HCT116 (cell line): Measurements from ENCODE around the gene CNPY4. TPM values are rescaled to one million over a fixed set of nuclear protein-coding genes. Genes with fewer than 3 reads are reported as not detected.

Source experiments
- ATAC-seq: fragments of 200-7000 bp; cut with Tn5 transposase; 2 replicates; pipeline ENCODE4 v1.9.1; 2020; ENCODE audit warnings: mild to moderate bottlenecking, moderate library complexity
- BruUV-seq: library from RNA; stranded (reverse); fragments of 400-500 nt; replicated peaks from 2 replicates; lab custom pipeline; 2021; lab: Mats Ljungman, UMichigan
- CTCF ChIA-PET: fragments of 300-600 bp; sonication (Branson Sonifier 250); formaldehyde crosslinking; loops from one replicate; lab custom pipeline; 2021; ENCODE audit warnings: antibody characterized with exemption; lab: Charles Lee
- POLR2A ChIA-PET: fragments of 300-600, 350-600 bp; sonication (Branson Sonifier 250); formaldehyde crosslinking; loops from one replicate; lab custom pipeline; 2021; ENCODE audit warnings: antibody characterized with exemption; lab: Charles Lee
- RAD21 ChIA-PET, 2 experiments: fragments of 300-600 bp; sonication (Branson Sonifier 250); formaldehyde crosslinking; loops; one replicate each; lab custom pipeline; 2023; ENCODE audit warnings: low total read pairs in 2 of 2; ENCODE audit not compliant: uncharacterized antibody in 2 of 2, unreplicated experiment in 2 of 2, low non-redundant PET in 1 of 2; lab: Charles Lee
- DNase-seq: peaks from one replicate; pipeline ENCODE4 v3.0.0-alpha.2; 2010; ENCODE audit warnings: low read depth, low spot score
- H2AFZ ChIP-seq: fragments of 200-600 bp; shearing (Covaris generic), sonication (generic); 2 replicates; pipeline ENCODE4 v1.6.1; 2017; ENCODE audit warnings: low read depth, mixed run types, mixed read lengths, antibody characterized with exemption, low read length; ENCODE audit not compliant: poor library complexity, severe bottlenecking
- H3K27ac ChIP-seq: 2 replicates; pipeline ENCODE4 v1.5.1; 2012; ENCODE audit warnings: low read depth, low read length
- H3K27me3 ChIP-seq: fragments of 200-600 bp; sonication (generic); 2 replicates; pipeline ENCODE4 v1.6.1; 2016; ENCODE audit warnings: mixed run types, low read length, mixed read lengths; ENCODE audit not compliant: insufficient read depth
- H3K36me3 ChIP-seq, 2 experiments: fragments of 200-500 bp in 1 of 2; fragments of 200-600 bp in 1 of 2; sonication (Bioruptor generic) in 1 of 2; sonication (generic) in 1 of 2; 2 replicates each; pipeline versions ENCODE4 v1.5.1 to v1.6.1; 2014 to 2016; ENCODE audit warnings: low read length in 2 of 2, inconsistent platforms in 1 of 2, mixed read lengths in 1 of 2, mixed run types in 1 of 2; ENCODE audit not compliant: insufficient read depth in 2 of 2, control insufficient read depth in 1 of 2
- H3K4me1 ChIP-seq, 2 experiments: fragments of 200-600 bp in 1 of 2; sonication (generic) in 1 of 2; 2 replicates each; pipeline versions ENCODE4 v1.5.1 to v1.6.1; 2012 to 2017; ENCODE audit warnings: low read length in 2 of 2, inconsistent platforms in 1 of 2, mild to moderate bottlenecking in 1 of 2, mixed read lengths in 1 of 2, mixed run types in 1 of 2, moderate library complexity in 1 of 2; ENCODE audit not compliant: insufficient read depth in 2 of 2, control insufficient read depth in 1 of 2
- H3K4me2 ChIP-seq: fragments of 200-600 bp; sonication (generic); 2 replicates; pipeline ENCODE4 v1.6.1; 2017; ENCODE audit warnings: mixed run types, low read length, mixed read lengths
- H3K4me3 ChIP-seq, 2 experiments: fragments of 200-600 bp in 1 of 2; sonication (generic) in 1 of 2; replicated peaks in 1 of 2; 2 replicates each; pipeline ENCODE4 v1.5.1; 2011 to 2016; ENCODE audit warnings: low read length in 2 of 2, control low read depth in 1 of 2, low read depth in 1 of 2, mild to moderate bottlenecking in 1 of 2, mixed read lengths in 1 of 2, mixed run types in 1 of 2
- H3K79me2 ChIP-seq: fragments of 200-600 bp; sonication (generic); 2 replicates; pipeline ENCODE4 v1.6.1; 2017; ENCODE audit warnings: mild to moderate bottlenecking, mixed run types, low read length, moderate library complexity, mixed read lengths; ENCODE audit not compliant: insufficient read depth
- H3K9ac ChIP-seq: fragments of 200-600 bp; sonication (generic); 2 replicates; pipeline ENCODE4 v1.6.1; 2016; ENCODE audit warnings: low read length, mixed read lengths
- H3K9me2 ChIP-seq: fragments of 200-600 bp; sonication (generic), shearing (Covaris generic); 2 replicates; pipeline ENCODE4 v1.6.1; 2017; ENCODE audit warnings: mixed run types, mild to moderate bottlenecking, moderate library complexity; ENCODE audit not compliant: insufficient read depth
- H3K9me3 ChIP-seq, 2 experiments: fragments of 200-500 bp in 1 of 2; fragments of 200-600 bp in 1 of 2; sonication (Bioruptor generic) in 1 of 2; sonication (generic) in 1 of 2; 2 replicates each; pipeline ENCODE4 v1.6.1; 2014 to 2017; ENCODE audit warnings: low read length in 2 of 2, mixed read lengths in 2 of 2, inconsistent platforms in 1 of 2, low read depth in 1 of 2, mild to moderate bottlenecking in 1 of 2, mixed run types in 1 of 2, moderate library complexity in 1 of 2; ENCODE audit not compliant: control insufficient read depth in 1 of 2, insufficient read depth in 1 of 2
- H4K20me1 ChIP-seq: fragments of 200-600 bp; sonication (generic), shearing (Covaris generic); 2 replicates; pipeline ENCODE4 v1.6.1; 2017; ENCODE audit warnings: mixed run types, mild to moderate bottlenecking, moderate library complexity; ENCODE audit not compliant: insufficient read depth
- JUND ChIP-seq: IDR thresholded peaks from 2 replicates; pipeline ENCODE4 v1.6.1; 2012
- SRF ChIP-seq: IDR thresholded peaks from 2 replicates; pipeline ENCODE4 v1.6.1; 2012; ENCODE audit warnings: low read depth
- ZNF274 ChIP-seq: fragments of 200-500 bp; sonication (Bioruptor generic); IDR thresholded peaks from 2 replicates; pipeline ENCODE4 v1.6.1; 2014; ENCODE audit warnings: mild to moderate bottlenecking, low read depth, low read length, inconsistent platforms
- intact Hi-C: fragments of 100-400 bp; cut with micrococcal nuclease; formaldehyde crosslinking; loops from 2 replicates; pipeline ENCODE4 v1.10.0; 2022
- total RNA-seq: library from RNA; stranded (reverse); gene quantifications from one replicate; pipeline ENCODE4 v1.2.1, GENCODE V29; 2021; ENCODE audit not compliant: unreplicated experiment
- TF ChIP-seq, protein P1 (sequence below): IDR thresholded peaks from 2 replicates; pipeline ENCODE4 v1.6.1; 2012; ENCODE audit warnings: low read depth

Gene CNPY4
- total RNA-seq, 1 experiment from 2014 or later, result 2.6 TPM

GRCh38 chr7:100169147-100169850, 49.9 kb downstream of the CNPY4 start:
- Histone ChIP-seq H3K9me2 (no peaks in the 10 kb centered on the region), H3K9ac (no peak overlapping the region), H2AFZ (no peak overlapping the region), H3K27ac (no peak overlapping the region), H3K27me3 (no peaks in the 10 kb centered on the region), H3K4me1 (peaks cover 0 to 6% of the 10 kb centered on the region in 2 experiments; a peak in 1 of 4 replicates), H3K4me2 (no peak overlapping the region), H3K79me2 (no peaks in the 10 kb centered on the region)
- no peak for ATAC-seq
- ChIA-PET CTCF (no interaction called here), RAD21 (no interaction called here), POLR2A (no interaction called here)
- intact Hi-C loops, result no loop called here
- DNase-seq, result no peak
- TF ChIP-seq, protein P1, sequence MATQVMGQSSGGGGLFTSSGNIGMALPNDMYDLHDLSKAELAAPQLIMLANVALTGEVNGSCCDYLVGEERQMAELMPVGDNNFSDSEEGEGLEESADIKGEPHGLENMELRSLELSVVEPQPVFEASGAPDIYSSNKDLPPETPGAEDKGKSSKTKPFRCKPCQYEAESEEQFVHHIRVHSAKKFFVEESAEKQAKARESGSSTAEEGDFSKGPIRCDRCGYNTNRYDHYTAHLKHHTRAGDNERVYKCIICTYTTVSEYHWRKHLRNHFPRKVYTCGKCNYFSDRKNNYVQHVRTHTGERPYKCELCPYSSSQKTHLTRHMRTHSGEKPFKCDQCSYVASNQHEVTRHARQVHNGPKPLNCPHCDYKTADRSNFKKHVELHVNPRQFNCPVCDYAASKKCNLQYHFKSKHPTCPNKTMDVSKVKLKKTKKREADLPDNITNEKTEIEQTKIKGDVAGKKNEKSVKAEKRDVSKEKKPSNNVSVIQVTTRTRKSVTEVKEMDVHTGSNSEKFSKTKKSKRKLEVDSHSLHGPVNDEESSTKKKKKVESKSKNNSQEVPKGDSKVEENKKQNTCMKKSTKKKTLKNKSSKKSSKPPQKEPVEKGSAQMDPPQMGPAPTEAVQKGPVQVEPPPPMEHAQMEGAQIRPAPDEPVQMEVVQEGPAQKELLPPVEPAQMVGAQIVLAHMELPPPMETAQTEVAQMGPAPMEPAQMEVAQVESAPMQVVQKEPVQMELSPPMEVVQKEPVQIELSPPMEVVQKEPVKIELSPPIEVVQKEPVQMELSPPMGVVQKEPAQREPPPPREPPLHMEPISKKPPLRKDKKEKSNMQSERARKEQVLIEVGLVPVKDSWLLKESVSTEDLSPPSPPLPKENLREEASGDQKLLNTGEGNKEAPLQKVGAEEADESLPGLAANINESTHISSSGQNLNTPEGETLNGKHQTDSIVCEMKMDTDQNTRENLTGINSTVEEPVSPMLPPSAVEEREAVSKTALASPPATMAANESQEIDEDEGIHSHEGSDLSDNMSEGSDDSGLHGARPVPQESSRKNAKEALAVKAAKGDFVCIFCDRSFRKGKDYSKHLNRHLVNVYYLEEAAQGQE, result no peak
- TF ChIP-seq ZNF274 (no peak), JUND (no peak), SRF (no peak)
- TF ChIP-seq, all 23 proteins: peak for 0
- H3K36me3 ChIP-seq, result no peaks in the 10 kb centered on the region
- H3K4me3 ChIP-seq, result no peak overlapping the region
- BruUV-seq, result no TSS peak
- no peaks in the 10 kb centered on the region for H4K20me1 ChIP-seq
- H3K9me3 ChIP-seq, result no peaks in the 10 kb centered on the region
